HG03457 (cell line): ENCODE results near the gene CEP112.
"Not testable (repeated sequence)": the region's sequence is repeated elsewhere in the genome, so short reads cannot be mapped to it uniquely, and the experiment has no call there.

Source experiments
- ATAC-seq: cut with Tn5 transposase; IDR thresholded peaks from one replicate; pipeline ENCODE4 v1.9.1; 2021; ENCODE audit warnings: moderate number of reproducible peaks; ENCODE audit not compliant: unreplicated experiment

Gene CEP112

GRCh38 chr17:65841089-65841488 lies 350.8 kb downstream of the CEP112 start:
- no peak for ATAC-seq

GRCh38 chr17:65837232-65837631 lies 354.7 kb downstream of the CEP112 start:
- not testable (repeated sequence) for ATAC-seq

- ATAC-seq: no peak
Observed at GRCh38 chr17:65833214-65833613, 358.7 kb downstream of the CEP112 start.

GRCh38 chr17:65830356-65830755 lies 361.6 kb downstream of the CEP112 start:
- ATAC-seq: no peak

- ATAC-seq: not testable (repeated sequence)
Observed at GRCh38 chr17:65826577-65826976, 365.4 kb downstream of the CEP112 start.

GRCh38 chr17:65824901-65825300 lies 367.0 kb downstream of the CEP112 start:
- ATAC-seq: no peak

GRCh38 chr17:65823713-65824112 lies 368.2 kb downstream of the CEP112 start:
- ATAC-seq: no peak

- ATAC-seq: no peak
Observed at GRCh38 chr17:65820811-65821210, 371.1 kb downstream of the CEP112 start.

- no peak for ATAC-seq
Observed at GRCh38 chr17:65820306-65820705, 371.6 kb downstream of the CEP112 start.

GRCh38 chr17:65819810-65820209 lies 372.1 kb downstream of the CEP112 start:
- no peak for ATAC-seq

- ATAC-seq: no peak
Observed at GRCh38 chr17:65817951-65818350, 374.0 kb downstream of the CEP112 start.

- no peak for ATAC-seq
Observed at GRCh38 chr17:65814418-65814817, 377.5 kb downstream of the CEP112 start.

GRCh38 chr17:65813306-65813705 lies 378.6 kb downstream of the CEP112 start:
- no peak for ATAC-seq

GRCh38 chr17:65811043-65811442 lies 380.9 kb downstream of the CEP112 start:
- ATAC-seq: no peak

- no peak for ATAC-seq
Observed at GRCh38 chr17:65809366-65809765, 382.6 kb downstream of the CEP112 start.

- not testable (repeated sequence) for ATAC-seq
Observed at GRCh38 chr17:65808566-65808965, 383.4 kb downstream of the CEP112 start.

- no peak for ATAC-seq
Observed at GRCh38 chr17:65807361-65807760, 384.6 kb downstream of the CEP112 start.

GRCh38 chr17:65801513-65801912 lies 390.4 kb downstream of the CEP112 start:
- no peak for ATAC-seq

- ATAC-seq: no peak
Observed at GRCh38 chr17:65800655-65801054, 391.3 kb downstream of the CEP112 start.

GRCh38 chr17:65799869-65800268 lies 392.1 kb downstream of the CEP112 start:
- ATAC-seq: no peak

GRCh38 chr17:65799454-65799853 lies 392.5 kb downstream of the CEP112 start:
- ATAC-seq: no peak

- no peak for ATAC-seq
Observed at GRCh38 chr17:65797809-65798208, 394.1 kb downstream of the CEP112 start.

- ATAC-seq: no peak
Observed at GRCh38 chr17:65797101-65797500, 394.8 kb downstream of the CEP112 start.

GRCh38 chr17:65794572-65794971 lies 397.4 kb downstream of the CEP112 start:
- ATAC-seq: no peak
